Skeletal muscle satellite cell (primary cell): ENCODE data around the gene ZNF488.
A peak's percentile ranks its signal among the peaks of the same experiment; 100 is the strongest.
"Not testable (repeated sequence)": the region's sequence is repeated elsewhere in the genome, so short reads cannot be mapped to it uniquely, and the experiment has no call there.

Experiments
- H3K27me3 ChIP-seq: 2 replicates; pipeline ENCODE4 v1.7.0; 2013; ENCODE audit warnings: low read length; ENCODE audit not compliant: control insufficient read depth, insufficient read depth
- H3K36me3 ChIP-seq: 2 replicates; pipeline ENCODE4 v1.7.0; 2013; ENCODE audit warnings: mild to moderate bottlenecking, control low read depth, low read length; ENCODE audit not compliant: insufficient read depth
- H3K4me1 ChIP-seq: 2 replicates; pipeline ENCODE4 v1.7.0; 2013; ENCODE audit warnings: low read length; ENCODE audit not compliant: control insufficient read depth, insufficient read depth
- H3K4me2 ChIP-seq: 2 replicates; pipeline ENCODE4 v1.7.0; 2013; ENCODE audit warnings: mild to moderate bottlenecking, low read length
- H3K4me3 ChIP-seq: 2 replicates; pipeline ENCODE4 v1.7.0; 2013; ENCODE audit warnings: low read length
- H3K9ac ChIP-seq: 2 replicates; pipeline ENCODE4 v1.7.0; 2013; ENCODE audit warnings: mild to moderate bottlenecking, low read depth, low read length, moderate library complexity
- H3K9me3 ChIP-seq: replicated peaks from 2 replicates; pipeline ENCODE4 v1.7.0; 2013; ENCODE audit warnings: mild to moderate bottlenecking, control low read depth, low read length

Gene ZNF488

GRCh38 chr10:47400251-47400650 lies 16.2 kb upstream of the ZNF488 start:
- H3K4me3 ChIP-seq, result no peak overlapping the region
- H3K4me2 ChIP-seq, result no peak overlapping the region
- peaks cover 19% of the 10 kb centered on the region for H3K4me1 ChIP-seq
- peaks cover 2% of the 10 kb centered on the region for H3K9me3 ChIP-seq
- H3K9ac ChIP-seq, result no peak overlapping the region
- peaks cover 33% of the 10 kb centered on the region for H3K27me3 ChIP-seq
- no peaks in the 10 kb centered on the region for H3K36me3 ChIP-seq

GRCh38 chr10:47397256-47397655 lies 13.2 kb upstream of the ZNF488 start:
- Histone ChIP-seq H3K9me3 (peaks cover 2% of the 10 kb centered on the region), H3K9ac (no peak overlapping the region), H3K36me3 (no peaks in the 10 kb centered on the region), H3K4me1 (peaks cover under 1% of the 10 kb centered on the region), H3K27me3 (peaks cover 52% of the 10 kb centered on the region), H3K4me3 (no peak overlapping the region), H3K4me2 (no peak overlapping the region)

GRCh38 chr10:47396311-47396717 lies 12.2 kb upstream of the ZNF488 start:
- H3K36me3 ChIP-seq, result no peaks in the 10 kb centered on the region
- H3K9ac ChIP-seq, result no peak overlapping the region
- no peaks in the 10 kb centered on the region for H3K4me1 ChIP-seq
- H3K27me3 ChIP-seq, result peaks cover 56% of the 10 kb centered on the region
- H3K4me3 ChIP-seq, result no peak overlapping the region
- peaks cover 2% of the 10 kb centered on the region for H3K9me3 ChIP-seq
- H3K4me2 ChIP-seq, result no peak overlapping the region

GRCh38 chr10:47389619-47390018 lies 5.5 kb upstream of the ZNF488 start:
- peaks cover 28% of the 10 kb centered on the region for H3K27me3 ChIP-seq
- peaks cover 5% of the 10 kb centered on the region for H3K4me1 ChIP-seq
- H3K9ac ChIP-seq, result no peak overlapping the region
- H3K4me2 ChIP-seq, result no peak overlapping the region
- no peaks in the 10 kb centered on the region for H3K9me3 ChIP-seq
- no peak overlapping the region for H3K4me3 ChIP-seq
- H3K36me3 ChIP-seq, result no peaks in the 10 kb centered on the region

GRCh38 chr10:47388879-47389278 lies 4.8 kb upstream of the ZNF488 start:
- Histone ChIP-seq H3K27me3 (peaks cover 24% of the 10 kb centered on the region), H3K4me3 (no peak overlapping the region), H3K4me1 (peaks cover 7% of the 10 kb centered on the region), H3K4me2 (no peak overlapping the region), H3K36me3 (no peaks in the 10 kb centered on the region), H3K9me3 (no peaks in the 10 kb centered on the region), H3K9ac (no peak overlapping the region)

- not testable (repeated sequence) for H3K36me3 ChIP-seq, H3K4me1 ChIP-seq, H3K4me3 ChIP-seq, H3K4me2 ChIP-seq, H3K9ac ChIP-seq, H3K9me3 ChIP-seq
- peaks cover 39% of the 10 kb centered on the region for H3K27me3 ChIP-seq
Observed at GRCh38 chr10:47386104-47386503, 2.0 kb upstream of the ZNF488 start.

- peak overlapping the region; percentile 96 for H3K4me2 ChIP-seq
- no peak overlapping the region for H3K9ac ChIP-seq
- no peaks in the 10 kb centered on the region for H3K36me3 ChIP-seq
- peaks cover 9% of the 10 kb centered on the region for H3K4me1 ChIP-seq
- H3K9me3 ChIP-seq, result no peaks in the 10 kb centered on the region
- peak overlapping the region; percentile 91 for H3K4me3 ChIP-seq
- peaks cover 54% of the 10 kb centered on the region for H3K27me3 ChIP-seq
Observed at GRCh38 chr10:47383261-47384147, 589 bp downstream of the ZNF488 start.

GRCh38 chr10:47381427-47382379 lies 2.4 kb downstream of the ZNF488 start:
- H3K27me3 ChIP-seq, result peaks cover 71% of the 10 kb centered on the region
- H3K4me2 ChIP-seq, result no peak overlapping the region
- H3K4me1 ChIP-seq, result peaks cover 9% of the 10 kb centered on the region
- no peak overlapping the region for H3K9ac ChIP-seq
- H3K36me3 ChIP-seq, result no peaks in the 10 kb centered on the region
- no peaks in the 10 kb centered on the region for H3K9me3 ChIP-seq
- no peak overlapping the region for H3K4me3 ChIP-seq

GRCh38 chr10:47381103-47381395 lies 3.0 kb downstream of the ZNF488 start:
- peaks cover 9% of the 10 kb centered on the region for H3K4me1 ChIP-seq
- H3K36me3 ChIP-seq, result no peaks in the 10 kb centered on the region
- H3K4me3 ChIP-seq, result no peak overlapping the region
- no peak overlapping the region for H3K9ac ChIP-seq
- H3K4me2 ChIP-seq, result no peak overlapping the region
- H3K9me3 ChIP-seq, result no peaks in the 10 kb centered on the region
- peaks cover 76% of the 10 kb centered on the region for H3K27me3 ChIP-seq

- Histone ChIP-seq H3K9me3 (no peaks in the 10 kb centered on the region), H3K36me3 (no peaks in the 10 kb centered on the region), H3K27me3 (peaks cover 82% of the 10 kb centered on the region), H3K4me2 (no peak overlapping the region), H3K4me3 (no peak overlapping the region), H3K4me1 (peaks cover 9% of the 10 kb centered on the region), H3K9ac (no peak overlapping the region)
Observed at GRCh38 chr10:47380341-47381102, 3.6 kb downstream of the ZNF488 start.

GRCh38 chr10:47379901-47380300 lies 4.2 kb downstream of the ZNF488 start:
- H3K9me3 ChIP-seq, result no peaks in the 10 kb centered on the region
- peaks cover 83% of the 10 kb centered on the region for H3K27me3 ChIP-seq
- no peak overlapping the region for H3K4me2 ChIP-seq
- peaks cover 7% of the 10 kb centered on the region for H3K4me1 ChIP-seq
- no peaks in the 10 kb centered on the region for H3K36me3 ChIP-seq
- no peak overlapping the region for H3K9ac ChIP-seq
- no peak overlapping the region for H3K4me3 ChIP-seq
